ENCODE measurements around the gene IFT52.

- no peak for TF ChIP-seq CTCF (conservative IDR thresholded peaks at IDR 0.05; ENCODE audit: low read length)
- TF ChIP-seq EZH2phosphoT487 (IDR thresholded peaks at IDR 0.05; ENCODE audit: borderline replicate concordance, low read depth, low read length), result no peak
Measured at GRCh38 chr20:43690943-43691598, 100.3 kb downstream of the IFT52 start.

Data from OCI-LY7 (cell line).